GM18951 (cell line): ENCODE measurements around the gene CLMN.

ENCODE experiments used
- POLR2A ChIP-seq: IDR thresholded peaks from 4 replicates; pipeline ENCODE4 v1.6.1; 2011; ENCODE audit warnings: mild to moderate bottlenecking; ENCODE audit not compliant: insufficient read length, insufficient read depth; ENCODE audit errors: extremely low read depth
- in situ Hi-C: fragments of 300-500 bp; cut with MboI; formaldehyde crosslinking; loops from one replicate; pipeline ENCODE4 v1.12.0; 2022; ENCODE audit warnings: low sequenced_read_pairs, mixed read lengths, inconsistent platforms; ENCODE audit not compliant: unreplicated experiment

The CLMN gene

DNA sequence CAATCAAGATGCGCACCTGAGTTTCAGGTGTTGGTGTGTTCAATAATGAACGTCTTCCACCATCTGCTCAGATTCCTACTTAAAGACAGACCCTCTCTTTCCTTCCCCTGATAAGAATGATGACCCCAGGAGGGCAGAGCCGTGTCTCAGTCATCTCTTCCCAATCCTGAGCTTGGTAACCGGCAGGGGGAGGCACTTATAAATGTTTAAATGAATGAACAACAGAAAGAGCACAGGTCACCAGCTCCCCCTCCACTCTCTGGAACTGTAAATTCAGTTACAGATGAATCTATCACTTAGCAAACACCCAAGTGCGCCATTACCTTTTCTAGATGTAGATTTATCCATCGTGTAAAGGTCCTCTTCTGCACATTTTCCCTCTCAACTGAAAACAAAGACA is 90.0 kb downstream of the CLMN start:
- in situ Hi-C loops = no loop called here
- no peak for TF ChIP-seq POLR2A

- TF ChIP-seq POLR2A = no peak
- in situ Hi-C loops = no loop called here
Measured at GRCh38 chr14:95228240-95228639, 91.5 kb downstream of the CLMN start.

DNA sequence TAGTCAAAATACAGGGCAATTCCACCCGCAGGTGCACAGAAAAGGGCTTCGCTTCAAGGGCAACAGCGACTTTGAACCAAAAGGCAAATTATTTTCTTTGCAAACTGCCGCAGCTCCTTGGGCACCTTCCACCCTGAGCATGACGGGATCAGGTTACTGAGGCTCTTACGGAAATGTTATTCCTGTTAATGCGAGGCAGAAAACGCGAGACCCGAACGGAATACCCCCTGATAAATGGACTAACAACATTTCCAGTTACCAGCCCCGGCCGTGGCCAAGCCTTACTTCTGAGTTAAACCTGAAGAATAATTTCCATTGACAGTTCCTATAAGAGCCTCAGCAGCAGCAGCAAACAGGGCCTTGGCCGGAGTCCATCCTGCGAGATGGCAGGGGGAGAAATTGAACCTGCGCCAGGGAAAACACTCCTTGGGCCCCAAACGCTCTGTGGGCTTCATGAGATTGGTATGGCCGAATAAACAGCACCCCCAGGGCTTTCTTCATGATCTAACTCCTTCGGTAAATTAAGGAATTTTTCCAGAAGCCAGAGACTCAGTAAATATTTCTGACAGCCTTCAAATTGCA is 92.3 kb downstream of the CLMN start:
- in situ Hi-C loops = no loop called here
- TF ChIP-seq POLR2A = no peak

GRCh38 chr14:95226801-95227200 is 92.9 kb downstream of the CLMN start:
- in situ Hi-C loops = no loop called here
- no peak for TF ChIP-seq POLR2A

GRCh38 chr14:95225251-95225887 is 94.3 kb downstream of the CLMN start:
- no peak for TF ChIP-seq POLR2A
- in situ Hi-C loops = no loop called here

DNA sequence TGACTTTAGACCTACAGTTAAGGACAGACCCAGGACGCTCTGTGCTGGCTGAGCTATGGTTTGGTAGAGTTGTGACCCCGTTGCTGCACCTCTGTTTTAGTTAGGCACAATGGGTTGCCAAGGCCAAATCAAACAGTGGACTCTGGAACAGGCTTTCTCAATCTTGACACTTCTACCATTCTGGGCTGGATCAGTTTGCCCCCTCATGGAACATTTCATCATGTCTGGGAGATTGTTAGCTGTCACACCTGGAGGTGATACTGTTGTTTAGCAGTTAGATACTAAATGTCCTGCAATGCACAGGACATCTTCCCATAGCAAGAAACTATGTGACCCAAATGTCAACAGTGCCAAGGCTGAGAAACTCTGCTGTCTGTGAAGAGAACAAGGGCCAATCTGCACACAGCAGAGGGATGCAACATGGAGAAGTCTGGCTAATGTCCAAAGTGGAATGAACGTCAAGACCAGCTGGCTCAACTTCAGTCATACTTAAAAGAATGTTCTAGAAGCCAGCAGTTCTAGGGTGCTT is 96.8 kb downstream of the CLMN start:
- TF ChIP-seq POLR2A = no peak
- in situ Hi-C loops = no loop called here

- TF ChIP-seq POLR2A = no peak
- in situ Hi-C loops = no loop called here
Measured at GRCh38 chr14:95222151-95222631, 97.5 kb downstream of the CLMN start.

DNA sequence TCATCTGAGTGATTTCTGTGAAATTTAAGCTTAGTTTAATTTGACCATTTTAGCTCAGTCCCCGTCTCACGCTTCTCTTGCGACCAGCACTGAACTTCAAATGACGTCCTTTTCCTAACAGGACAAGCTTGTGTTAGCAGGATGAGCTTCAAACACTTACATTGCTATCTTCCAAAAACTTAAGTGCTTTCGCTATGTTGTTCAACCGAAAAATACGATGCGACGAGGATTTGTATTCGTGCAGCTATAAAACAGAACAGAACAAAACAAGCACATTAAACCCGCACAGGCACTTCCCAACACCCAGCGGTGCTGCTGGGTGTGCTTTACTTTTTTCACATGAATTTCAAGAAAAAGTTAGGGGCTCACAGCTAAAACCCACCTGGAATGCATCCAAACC is 98.2 kb downstream of the CLMN start:
- in situ Hi-C loops = no loop called here

DNA sequence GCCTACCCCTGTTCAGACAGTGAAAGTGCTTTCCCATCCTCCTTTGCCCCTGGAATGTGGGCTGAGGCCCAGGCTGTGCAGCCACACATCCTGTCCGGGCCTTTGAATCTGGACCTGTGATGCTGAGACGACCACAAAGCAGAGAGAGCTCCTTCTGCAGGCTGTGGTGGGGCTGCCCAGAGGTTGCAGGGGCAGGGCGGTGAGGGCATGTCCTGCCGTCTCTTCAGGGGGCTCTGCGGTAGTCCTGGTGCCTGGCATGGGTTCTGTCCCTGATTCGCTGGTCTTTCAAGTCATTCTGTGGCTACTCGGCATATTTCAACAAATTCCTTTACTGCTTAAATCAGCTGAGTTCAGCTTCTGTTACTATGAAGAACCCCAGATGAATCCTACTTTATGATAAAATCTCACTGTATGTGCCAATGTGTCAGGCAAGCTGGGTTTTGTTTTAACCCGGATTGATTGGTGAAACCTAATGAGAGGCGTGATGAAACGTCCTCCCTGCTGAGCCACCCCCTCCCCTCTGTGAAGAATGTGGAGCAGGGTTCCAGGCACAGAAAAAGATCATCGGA is 99.0 kb downstream of the CLMN start:
- in situ Hi-C loops = no loop called here
- no peak for TF ChIP-seq POLR2A

More for the DNA sequence above, 98.2 kb downstream of the CLMN start:
- no peak for TF ChIP-seq POLR2A

GRCh38 chr14:95218472-95219193 is 101.1 kb downstream of the CLMN start:
- in situ Hi-C loops = no loop called here
- no peak for TF ChIP-seq POLR2A

GRCh38 chr14:95218006-95218405 is 101.7 kb downstream of the CLMN start:
- no peak for TF ChIP-seq POLR2A
- in situ Hi-C loops = no loop called here

DNA sequence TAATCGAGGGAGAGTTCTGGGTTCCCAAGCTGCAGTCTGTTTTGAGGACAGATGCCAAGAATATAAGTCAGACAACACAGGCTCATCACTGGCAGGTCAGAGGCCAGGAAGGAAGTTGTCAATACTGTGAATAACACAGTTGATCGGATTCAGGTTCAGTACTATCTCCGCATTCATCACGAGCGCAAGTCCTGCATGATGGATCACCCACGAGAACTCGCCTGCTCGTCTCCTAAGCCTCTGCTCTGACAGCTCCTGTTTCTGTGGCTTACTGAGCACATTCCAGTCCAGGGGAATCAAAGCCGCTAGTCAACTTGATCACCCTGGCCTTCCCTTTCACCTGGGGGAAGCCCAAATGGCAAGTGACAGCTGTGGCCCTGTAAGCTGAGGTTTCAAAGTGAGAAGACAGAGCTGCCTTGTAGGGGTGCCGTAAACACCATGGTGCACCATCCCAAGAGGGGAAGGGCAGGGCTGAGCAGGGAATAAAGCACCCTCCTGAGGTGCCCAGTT is 102.3 kb downstream of the CLMN start:
- in situ Hi-C loops = no loop called here
- no peak for TF ChIP-seq POLR2A

DNA sequence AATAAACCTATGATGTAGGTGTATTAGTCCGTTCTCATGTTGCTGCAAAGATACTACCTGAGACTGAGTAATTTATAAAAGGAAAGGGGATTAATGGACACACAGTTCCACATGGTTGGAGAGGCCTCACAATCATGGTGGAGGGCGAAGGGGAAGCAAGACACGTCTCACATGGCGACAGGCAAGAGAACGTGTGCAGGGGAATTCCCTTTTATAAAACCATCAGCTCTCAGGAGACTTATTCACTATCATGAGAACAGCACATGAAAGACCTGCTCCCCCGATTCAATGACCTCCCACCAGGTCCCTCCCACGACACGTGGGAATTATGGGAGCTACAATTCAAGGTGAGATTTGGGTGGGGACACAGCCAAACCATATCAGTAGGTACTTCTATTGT is 103.7 kb downstream of the CLMN start:
- no peak for TF ChIP-seq POLR2A
- in situ Hi-C loops = no loop called here
